Mesothelial cell of epicardium (in vitro differentiated cells): ENCODE data around the gene HOXD1. TPM values are rescaled to one million over a fixed set of nuclear protein-coding genes. Genes with fewer than 3 reads are reported as not detected.
A peak's percentile ranks its signal among the peaks of the same experiment; 100 is the strongest.

Experiments used
- DNase-seq, 2 experiments: peaks; one replicate each; pipeline ENCODE4 v3.0.0; 2021; ENCODE audit warnings: low spot score in 2 of 2; ENCODE audit not compliant: unreplicated experiment in 2 of 2
- H3K27ac Mint-ChIP-seq: 2 replicates; pipeline ENCODE4 v1.8.0; 2021; ENCODE audit warnings: mixed read lengths
- H3K27me3 Mint-ChIP-seq: 2 replicates; pipeline ENCODE4 v1.8.0; 2021; ENCODE audit warnings: low read depth, mixed read lengths
- H3K36me3 Mint-ChIP-seq: 2 replicates; pipeline ENCODE4 v1.8.0; 2021; ENCODE audit warnings: mixed read lengths
- H3K4me1 Mint-ChIP-seq: 2 replicates; pipeline ENCODE4 v1.8.0; 2021; ENCODE audit warnings: mixed read lengths
- H3K4me3 Mint-ChIP-seq: 2 replicates; pipeline ENCODE4 v1.8.0; 2021; ENCODE audit warnings: mild to moderate bottlenecking, moderate library complexity, mixed read lengths
- H3K9me3 Mint-ChIP-seq: 2 replicates; pipeline ENCODE4 v1.8.0; 2021; ENCODE audit warnings: mixed read lengths
- CTCF ChIP-seq: fragments of 200-600 bp; sonication (generic); IDR thresholded peaks from one replicate; pipeline ENCODE4 v1.5.0; 2021; ENCODE audit warnings: antibody characterized with exemption; ENCODE audit not compliant: unreplicated experiment
- total RNA-seq: library from RNA; stranded (reverse); gene quantifications from 3 replicates; pipeline ENCODE4 v1.2.1, GENCODE V29; 2021

Gene HOXD1
- total RNA-seq, 1 donor from 2014 or later: not detected

GRCh38 chr2:176151442-176152287 is 36.8 kb upstream of the HOXD1 start, which contains the start of gene HOXD4:
HOXD4 (plus strand) TSS chr2:176151550; CDS start chr2:176151634, 84 bp downstream.
- Mint-ChIP-seq H3K27me3 (peaks cover 99% of the 10 kb centered on the region), H3K4me1 (peaks cover 6% of the 10 kb centered on the region), H3K4me3 (peak within 1 kb of the TSS; percentile 63), H3K36me3 (peaks cover 2% of the 10 kb centered on the region), H3K27ac (no peak within 1 kb of the TSS), H3K9me3 (no peaks in the 10 kb centered on the region)
- TF ChIP-seq CTCF: no peak
- DNase-seq: no peak

- DNase-seq: no peak
- H3K4me3 Mint-ChIP-seq: peak overlapping the region; percentile 31
- TF ChIP-seq CTCF: no peak
- H3K9me3 Mint-ChIP-seq: no peaks in the 10 kb centered on the region
- H3K27ac Mint-ChIP-seq: no peak overlapping the region
- H3K27me3 Mint-ChIP-seq: peaks cover 97% of the 10 kb centered on the region
- H3K4me1 Mint-ChIP-seq: peaks cover 9% of the 10 kb centered on the region
- peaks cover 2% of the 10 kb centered on the region for H3K36me3 Mint-ChIP-seq
Observed at GRCh38 chr2:176152350-176153181, 35.9 kb upstream of the HOXD1 start.

- Mint-ChIP-seq H3K27ac (no peak overlapping the region), H3K4me3 (no peak overlapping the region), H3K9me3 (no peaks in the 10 kb centered on the region), H3K36me3 (no peaks in the 10 kb centered on the region), H3K27me3 (peaks cover 96% of the 10 kb centered on the region), H3K4me1 (peaks cover 12% of the 10 kb centered on the region)
- DNase-seq: no peak
- no peak for TF ChIP-seq CTCF
Observed at GRCh38 chr2:176154576-176155252, 33.8 kb upstream of the HOXD1 start.

GRCh38 chr2:176155356-176156044 is 33.0 kb upstream of the HOXD1 start:
- H3K36me3 Mint-ChIP-seq: no peaks in the 10 kb centered on the region
- H3K4me3 Mint-ChIP-seq: no peak overlapping the region
- H3K27ac Mint-ChIP-seq: no peak overlapping the region
- no peak for DNase-seq
- no peaks in the 10 kb centered on the region for H3K9me3 Mint-ChIP-seq
- TF ChIP-seq CTCF: no peak
- peaks cover 14% of the 10 kb centered on the region for H3K4me1 Mint-ChIP-seq
- H3K27me3 Mint-ChIP-seq: peaks cover 96% of the 10 kb centered on the region

GRCh38 chr2:176156301-176156806 is 32.1 kb upstream of the HOXD1 start:
- Mint-ChIP-seq H3K27ac (no peak overlapping the region), H3K27me3 (peaks cover 96% of the 10 kb centered on the region), H3K4me1 (peaks cover 15% of the 10 kb centered on the region), H3K4me3 (no peak overlapping the region), H3K9me3 (no peaks in the 10 kb centered on the region), H3K36me3 (no peaks in the 10 kb centered on the region)
- TF ChIP-seq CTCF: no peak
- DNase-seq: no peak
